HG02642 (cell line): ENCODE measurements around the gene PARP11.

Experiments used
- ATAC-seq: cut with Tn5 transposase; IDR thresholded peaks from one replicate; pipeline ENCODE4 v1.9.1; 2021; ENCODE audit warnings: mild to moderate bottlenecking; ENCODE audit not compliant: unreplicated experiment, poor library complexity

Gene PARP11

GRCh38 chr12:3790642-3791041, 82.6 kb downstream of the PARP11 start:
- no peak for ATAC-seq

DNA sequence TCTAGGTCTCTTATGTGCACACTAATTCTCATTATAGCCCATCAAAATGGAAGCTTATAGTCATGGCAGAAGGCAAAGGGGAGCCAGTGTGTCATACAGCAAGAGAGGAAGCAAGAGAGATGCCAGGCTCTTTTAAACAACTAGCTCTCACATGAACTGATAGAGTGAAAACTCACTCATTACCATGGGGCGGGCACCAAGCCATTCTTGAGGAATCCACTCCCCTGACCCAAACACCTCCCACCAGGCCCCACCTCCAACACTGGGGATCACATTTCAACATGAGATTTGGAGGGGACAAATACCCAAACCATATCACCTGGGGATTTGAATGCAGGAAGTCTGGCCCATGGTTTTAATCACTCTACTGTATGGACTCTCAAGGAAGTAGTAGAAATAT, 83.4 kb downstream of the PARP11 start:
- ATAC-seq, result no peak

DNA sequence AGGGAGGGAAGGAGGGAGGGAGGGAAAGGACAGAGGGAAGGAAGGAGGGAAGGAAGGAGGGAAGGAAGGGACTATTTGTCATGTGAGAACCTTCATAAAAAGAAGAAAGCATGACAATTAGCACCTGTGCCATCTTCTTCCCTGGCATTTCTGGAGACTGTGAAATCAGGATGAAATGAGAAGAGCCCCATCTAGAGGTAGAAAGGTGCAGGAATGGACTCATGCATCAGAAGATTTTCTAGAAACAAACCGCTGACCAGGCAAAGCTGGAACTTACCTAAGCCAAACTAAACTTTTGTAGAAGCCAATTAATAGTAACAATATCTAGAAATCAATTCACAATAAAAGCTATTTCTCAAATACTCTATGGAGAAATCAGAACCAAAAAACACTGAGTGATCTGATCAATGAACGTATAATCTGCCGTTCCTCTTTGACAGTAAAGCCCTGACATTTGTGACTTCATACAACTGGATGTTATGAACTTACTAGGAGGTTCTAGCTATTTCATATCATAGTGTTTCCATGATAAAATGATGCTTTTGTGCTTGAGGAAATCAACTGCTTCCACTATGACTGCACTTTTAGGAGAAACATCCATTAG, 95.9 kb downstream of the PARP11 start:
- ATAC-seq, result no peak

DNA sequence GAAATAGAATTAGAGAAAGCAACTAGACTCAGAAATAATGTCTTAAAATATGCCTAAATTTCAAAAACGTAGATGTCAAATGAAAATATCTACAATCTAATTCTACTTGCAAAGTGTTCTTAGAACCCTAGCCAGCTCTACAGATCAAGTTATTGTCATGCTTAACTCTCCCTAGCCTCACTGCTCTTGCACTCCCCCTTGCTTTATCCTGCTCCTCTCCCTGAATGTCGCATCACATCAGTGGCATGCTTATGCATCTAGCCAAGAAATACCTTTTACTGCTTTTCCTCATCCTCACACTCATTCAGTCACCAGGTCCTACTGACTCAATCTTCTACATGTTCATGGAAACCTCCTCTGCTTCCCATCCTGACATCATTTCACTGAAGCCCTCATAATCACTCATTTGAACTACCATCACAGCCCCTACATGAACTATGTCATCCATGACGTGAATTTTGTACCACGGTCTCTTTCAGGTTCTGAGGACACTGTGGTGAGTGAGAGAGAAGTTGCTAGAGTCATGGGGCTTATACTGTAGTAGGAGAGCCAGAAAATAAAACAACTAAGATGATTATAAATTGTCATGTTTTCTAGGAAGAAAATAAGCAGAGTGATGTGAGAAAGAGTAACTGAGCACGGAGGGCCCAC, 97.7 kb downstream of the PARP11 start:
- ATAC-seq, result no peak

DNA sequence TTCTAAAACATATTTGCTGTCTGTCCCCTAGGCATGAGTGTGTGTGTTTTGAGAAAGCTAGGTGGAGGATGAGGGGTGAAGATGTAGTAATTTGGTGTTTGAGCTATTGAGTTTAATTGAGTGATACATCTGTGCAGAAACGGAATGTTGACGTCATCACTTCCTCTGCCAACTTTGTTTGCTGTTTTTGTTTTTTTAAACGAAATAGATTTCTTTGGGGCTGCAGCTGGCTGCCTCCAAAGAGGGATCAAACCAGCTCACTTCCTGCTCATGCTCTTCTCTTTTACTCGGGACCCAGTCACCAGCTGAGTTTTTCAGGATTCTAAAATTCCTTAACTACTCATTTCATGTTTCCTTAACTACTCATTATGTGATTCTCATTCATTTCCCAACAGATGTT, 100.8 kb downstream of the PARP11 start:
- ATAC-seq, result no peak

- ATAC-seq, result no peak
Measured at GRCh38 chr12:3771853-3772252, 101.3 kb downstream of the PARP11 start.

DNA sequence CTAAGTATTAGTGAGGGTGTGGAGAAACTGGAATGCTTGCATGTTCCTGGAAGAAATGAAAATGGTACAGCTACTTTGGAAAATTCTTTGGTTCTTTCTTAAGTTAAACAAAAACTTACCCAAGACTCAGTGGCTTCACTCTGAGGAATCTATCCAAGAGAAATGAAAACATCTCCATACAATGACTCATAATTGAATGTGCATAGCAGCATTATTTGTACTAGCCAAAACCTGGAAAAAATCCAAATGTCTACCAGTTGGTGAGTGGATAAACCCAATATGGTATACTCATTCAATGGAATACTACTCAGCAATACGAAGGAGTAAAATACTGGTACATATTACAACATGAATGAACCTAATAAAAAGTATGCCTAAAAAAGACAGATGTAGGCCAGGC, 102.3 kb downstream of the PARP11 start:
- no peak for ATAC-seq

DNA sequence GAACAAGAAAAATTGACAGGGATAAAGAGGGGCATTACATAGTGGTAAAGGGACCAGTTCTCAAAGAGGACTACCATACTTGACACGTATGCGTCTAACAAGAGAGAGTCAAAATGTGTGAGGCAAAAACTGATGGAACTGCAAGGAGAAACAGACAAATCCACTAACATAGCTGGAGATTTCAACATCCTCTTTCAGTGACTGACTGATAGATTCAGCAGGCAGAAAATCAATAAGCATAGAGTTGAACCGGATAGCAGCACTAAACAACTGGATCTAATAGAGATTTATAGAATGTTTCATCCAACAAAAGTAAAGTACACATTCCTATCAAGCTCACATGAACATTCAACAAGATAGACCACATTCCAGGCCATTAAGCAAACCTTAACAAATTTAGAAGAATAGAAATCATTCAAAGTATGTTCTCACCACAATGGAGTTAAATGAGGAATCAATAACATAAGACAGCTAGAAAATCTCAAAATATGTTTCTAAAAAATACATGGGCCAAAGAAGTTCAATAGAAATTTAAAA, 104.2 kb downstream of the PARP11 start:
- ATAC-seq, result no peak

DNA sequence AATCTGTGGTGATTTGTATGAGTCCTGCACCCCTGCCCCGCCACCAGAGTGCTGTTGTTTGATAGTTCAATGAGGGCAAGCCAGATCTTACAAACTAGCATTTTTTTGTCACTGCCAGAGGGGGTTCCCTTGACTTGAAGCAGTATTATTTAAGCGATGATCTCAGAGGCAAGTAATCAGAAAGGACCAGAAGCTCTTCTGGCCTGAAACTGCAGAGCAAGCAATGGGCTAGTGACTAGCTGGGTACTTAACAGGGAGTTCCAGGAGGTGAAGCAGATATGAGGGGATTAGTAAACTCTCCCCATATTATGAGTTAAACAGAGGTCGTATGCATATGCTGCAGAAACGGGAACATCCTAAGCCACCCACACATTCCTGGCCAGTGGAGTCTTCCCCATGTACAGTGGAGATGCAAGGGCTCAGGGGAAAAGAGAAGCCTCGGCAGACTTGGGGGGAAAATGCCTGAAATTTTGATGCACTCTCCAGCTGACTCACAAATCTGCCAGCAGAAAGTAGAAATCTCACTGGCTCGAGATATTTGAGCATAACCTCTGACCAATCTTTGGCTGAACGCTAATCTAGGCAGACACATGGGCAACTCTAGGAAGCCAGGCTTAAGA, 112.0 kb downstream of the PARP11 start:
- ATAC-seq, result no peak

DNA sequence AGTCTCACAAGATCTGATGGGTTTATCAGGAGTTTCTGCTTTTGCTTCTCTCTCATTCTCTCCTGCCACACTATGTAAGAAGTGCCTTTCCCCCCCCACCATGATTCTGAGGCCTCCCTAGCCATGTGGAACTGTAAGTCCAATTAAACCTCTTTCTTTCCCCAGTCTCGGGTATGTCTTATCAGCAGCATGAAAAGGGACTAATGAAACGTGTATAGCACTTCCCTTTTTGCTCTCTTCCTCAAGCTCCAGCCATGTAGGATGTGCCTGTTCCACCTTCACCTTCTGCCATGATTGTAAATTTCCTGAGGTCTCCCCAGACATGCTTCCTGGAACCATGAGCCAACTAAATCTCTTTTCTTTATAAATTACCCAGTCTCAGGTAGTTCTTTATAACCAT, 113.3 kb downstream of the PARP11 start:
- ATAC-seq, result no peak
